Sigmoid colon (tissue), 4 donors: ENCODE data around the gene CCL7.

Source experiments
- EP300 ChIP-seq, 4 donors: sonication (generic); formaldehyde crosslinking; IDR thresholded peaks; one replicate each; pipeline ENCODE4 v1.6.1; 2017; ENCODE audit warnings: antibody characterized with exemption in 4 of 4
- POLR2A ChIP-seq, 2 donors: fragments of 450-650 bp; IDR thresholded peaks; one replicate each; pipeline ENCODE4 v1.6.1; 2016; ENCODE audit warnings: antibody characterized with exemption in 2 of 2, mild to moderate bottlenecking in 2 of 2, moderate library complexity in 2 of 2
- POLR2AphosphoS5 ChIP-seq, 4 donors: sonication (generic); formaldehyde crosslinking; IDR thresholded peaks; one replicate each; pipeline ENCODE4 v1.6.1; 2017; ENCODE audit warnings: antibody characterized with exemption in 4 of 4
- TF ChIP-seq, protein P1 (sequence below), 4 experiments: fragments of 450-650 bp in 3 of 4; fragments of 200-600 bp in 1 of 4; IDR thresholded peaks; one replicate each; pipeline ENCODE4 v1.5.1; 2016 to 2019; ENCODE audit warnings: antibody characterized with exemption in 4 of 4, mild to moderate bottlenecking in 3 of 4, moderate library complexity in 2 of 4

DNA sequence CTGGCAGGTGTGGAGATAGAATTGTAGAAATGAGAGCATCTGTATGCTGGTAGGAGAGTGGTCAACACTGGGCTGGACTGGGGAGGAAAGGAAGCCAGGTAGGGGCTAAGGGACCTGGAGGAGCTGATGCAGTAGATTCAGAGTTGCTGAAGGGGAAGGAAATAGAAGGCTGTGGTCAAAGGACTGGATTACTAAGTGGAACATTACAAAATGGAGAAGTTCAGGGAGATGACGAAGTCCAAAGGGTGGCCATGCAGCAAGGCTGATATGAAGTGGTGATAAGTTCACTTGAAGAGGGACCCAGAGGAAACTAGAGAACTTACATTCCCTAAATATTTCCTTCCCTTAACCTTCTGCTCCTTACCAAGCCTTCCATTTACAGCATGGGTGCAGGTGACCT, 23.6 kb upstream of the CCL7 start:
- TF ChIP-seq, protein P1, sequence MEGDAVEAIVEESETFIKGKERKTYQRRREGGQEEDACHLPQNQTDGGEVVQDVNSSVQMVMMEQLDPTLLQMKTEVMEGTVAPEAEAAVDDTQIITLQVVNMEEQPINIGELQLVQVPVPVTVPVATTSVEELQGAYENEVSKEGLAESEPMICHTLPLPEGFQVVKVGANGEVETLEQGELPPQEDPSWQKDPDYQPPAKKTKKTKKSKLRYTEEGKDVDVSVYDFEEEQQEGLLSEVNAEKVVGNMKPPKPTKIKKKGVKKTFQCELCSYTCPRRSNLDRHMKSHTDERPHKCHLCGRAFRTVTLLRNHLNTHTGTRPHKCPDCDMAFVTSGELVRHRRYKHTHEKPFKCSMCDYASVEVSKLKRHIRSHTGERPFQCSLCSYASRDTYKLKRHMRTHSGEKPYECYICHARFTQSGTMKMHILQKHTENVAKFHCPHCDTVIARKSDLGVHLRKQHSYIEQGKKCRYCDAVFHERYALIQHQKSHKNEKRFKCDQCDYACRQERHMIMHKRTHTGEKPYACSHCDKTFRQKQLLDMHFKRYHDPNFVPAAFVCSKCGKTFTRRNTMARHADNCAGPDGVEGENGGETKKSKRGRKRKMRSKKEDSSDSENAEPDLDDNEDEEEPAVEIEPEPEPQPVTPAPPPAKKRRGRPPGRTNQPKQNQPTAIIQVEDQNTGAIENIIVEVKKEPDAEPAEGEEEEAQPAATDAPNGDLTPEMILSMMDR (IDR thresholded peaks at IDR 0.05), result no peak
- TF ChIP-seq POLR2AphosphoS5 (IDR thresholded peaks at IDR 0.05), result no peak
- TF ChIP-seq EP300 (IDR thresholded peaks at IDR 0.05), result no peak
- no peak for TF ChIP-seq POLR2A (IDR thresholded peaks at IDR 0.05)
